ENCODE results near the gene CELF6.

DNA sequence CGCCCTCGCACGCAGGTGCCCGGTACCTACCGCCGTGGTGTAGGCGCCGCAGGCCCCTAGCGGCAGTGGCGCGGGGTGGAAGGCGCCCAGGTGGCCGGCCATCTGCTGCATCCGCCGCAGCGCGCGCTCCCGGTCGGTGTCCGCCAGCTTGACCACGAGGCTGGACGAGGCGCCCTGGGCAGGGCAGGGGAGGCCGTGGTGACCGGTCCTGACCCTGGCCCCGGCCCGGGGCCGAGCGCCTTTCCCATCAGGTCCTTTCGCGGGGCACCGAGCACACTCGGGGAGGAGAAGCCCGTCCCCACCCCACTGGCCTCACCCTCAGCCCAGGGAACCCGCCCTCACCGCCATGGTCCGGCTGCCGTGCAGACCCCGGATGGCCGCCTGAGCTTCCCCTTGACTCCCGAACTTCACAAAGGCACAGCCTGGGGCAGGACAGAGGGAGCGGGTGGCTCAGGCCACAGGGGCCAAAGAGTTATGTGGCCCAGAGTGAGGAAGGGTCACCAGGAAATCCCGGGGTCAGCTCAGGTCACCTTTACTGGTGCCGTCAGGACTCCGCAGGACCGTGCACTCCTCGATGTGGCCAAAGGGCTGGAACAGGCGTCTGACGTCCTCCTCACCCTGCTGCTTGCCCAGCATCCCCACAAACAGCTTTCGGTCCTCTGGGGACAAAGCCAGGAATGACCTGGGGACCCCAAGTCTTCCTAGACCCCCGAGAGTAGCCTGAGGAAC is 30.2 kb downstream of the CELF6 start:
- TF ChIP-seq, protein P1, sequence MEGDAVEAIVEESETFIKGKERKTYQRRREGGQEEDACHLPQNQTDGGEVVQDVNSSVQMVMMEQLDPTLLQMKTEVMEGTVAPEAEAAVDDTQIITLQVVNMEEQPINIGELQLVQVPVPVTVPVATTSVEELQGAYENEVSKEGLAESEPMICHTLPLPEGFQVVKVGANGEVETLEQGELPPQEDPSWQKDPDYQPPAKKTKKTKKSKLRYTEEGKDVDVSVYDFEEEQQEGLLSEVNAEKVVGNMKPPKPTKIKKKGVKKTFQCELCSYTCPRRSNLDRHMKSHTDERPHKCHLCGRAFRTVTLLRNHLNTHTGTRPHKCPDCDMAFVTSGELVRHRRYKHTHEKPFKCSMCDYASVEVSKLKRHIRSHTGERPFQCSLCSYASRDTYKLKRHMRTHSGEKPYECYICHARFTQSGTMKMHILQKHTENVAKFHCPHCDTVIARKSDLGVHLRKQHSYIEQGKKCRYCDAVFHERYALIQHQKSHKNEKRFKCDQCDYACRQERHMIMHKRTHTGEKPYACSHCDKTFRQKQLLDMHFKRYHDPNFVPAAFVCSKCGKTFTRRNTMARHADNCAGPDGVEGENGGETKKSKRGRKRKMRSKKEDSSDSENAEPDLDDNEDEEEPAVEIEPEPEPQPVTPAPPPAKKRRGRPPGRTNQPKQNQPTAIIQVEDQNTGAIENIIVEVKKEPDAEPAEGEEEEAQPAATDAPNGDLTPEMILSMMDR (IDR thresholded peaks at IDR 0.05; ENCODE audit: poor library complexity): no peak
- no peak for TF ChIP-seq EZH2 (IDR thresholded peaks at IDR 0.05; ENCODE audit: borderline replicate concordance)
